Progenitor cell of endocrine pancreas (in vitro differentiated cells): ENCODE results near the gene ARFGAP2. TPM values are rescaled to one million over a fixed set of nuclear protein-coding genes. Genes with fewer than 3 reads are reported as not detected.

Source experiments
- microRNA-seq: library from miRNA; unstranded; fragments of <30 nt; microRNA quantifications from one replicate; pipeline ENCODE4 v1.1.0, GENCODE V29; 2020; ENCODE audit warnings: borderline number of aligned reads; ENCODE audit not compliant: unreplicated experiment
- total RNA-seq: library from RNA; stranded (reverse); gene quantifications from 2 replicates; pipeline ENCODE4 v1.2.1, GENCODE V29; 2021

The ARFGAP2 gene
- total RNA-seq, 1 donor from 2014 or later, result 109 TPM

Small RNA genes within 50 kb of the gene (microRNA-seq; reads per million reads assigned to microRNA genes)
- gene MIR6745, result not detected

Other genes starting within 250 kb of the ARFGAP2 start
- gene CSTPP1, start 240.1 kb downstream of the ARFGAP2 start, total RNA-seq, result 63.3 and 66.1 TPM in 2 replicates
- gene PACSIN3, start 9.6 kb upstream of the ARFGAP2 start, total RNA-seq, result 54.1 and 59.6 TPM in 2 replicates
- gene DDB2, start 38.1 kb upstream of the ARFGAP2 start, total RNA-seq, result 31.4 and 32.0 TPM in 2 replicates
- gene ACP2, start 71.9 kb upstream of the ARFGAP2 start, total RNA-seq, result 58.1 and 60.2 TPM in 2 replicates
- 25.8 and 26.7 TPM in 2 replicates for gene NR1H3, start 81.1 kb upstream of the ARFGAP2 start, total RNA-seq
- gene MADD, start 93.3 kb upstream of the ARFGAP2 start, total RNA-seq, result 63.8 and 66.5 TPM in 2 replicates
- 0.10 and 0.22 TPM in 2 replicates for gene MYBPC3, start 175.8 kb upstream of the ARFGAP2 start, total RNA-seq
- not detected in 2 replicates for gene SPI1, start 201.7 kb upstream of the ARFGAP2 start, total RNA-seq
- 38.3 and 42.4 TPM in 2 replicates for gene SLC39A13, start 231.7 kb upstream of the ARFGAP2 start, total RNA-seq
- gene PSMC3, start 249.6 kb upstream of the ARFGAP2 start, total RNA-seq, result 101 and 103 TPM in 2 replicates